ENCODE measurements around the gene COPS9.

DNA sequence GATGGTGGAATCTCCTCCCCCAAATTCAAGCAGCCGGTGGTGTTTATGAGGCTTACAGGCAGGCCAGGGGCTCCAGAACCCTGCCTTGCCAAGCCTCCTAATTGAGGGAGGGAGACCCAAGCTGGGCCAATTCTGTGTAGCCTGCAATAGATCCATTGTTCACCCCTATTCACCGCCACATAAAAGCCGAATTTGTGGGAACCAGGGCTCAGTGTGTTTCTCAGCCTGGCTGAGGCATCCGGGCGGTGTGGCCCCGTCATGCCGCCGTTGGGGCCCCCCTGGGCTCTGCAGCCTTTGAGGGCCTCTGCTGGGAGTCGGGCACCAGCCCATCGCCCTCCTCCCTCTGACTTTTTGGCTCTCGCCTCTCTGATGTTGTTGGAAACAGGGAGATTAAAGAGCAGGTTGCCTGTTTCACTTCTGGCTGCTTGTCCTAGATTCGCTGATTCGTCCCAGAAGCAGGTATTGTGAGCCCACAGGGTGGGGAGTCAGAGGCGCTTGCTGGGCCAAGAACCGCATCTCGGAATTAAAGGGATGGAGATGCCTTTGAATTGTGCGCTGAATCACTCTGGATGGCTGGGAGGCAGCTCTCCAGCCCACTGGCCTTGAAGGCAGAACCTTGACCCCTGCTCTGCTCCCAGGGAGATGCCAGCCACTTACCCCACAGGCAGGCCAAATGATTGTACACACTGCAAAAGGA, 19.1 kb upstream of the COPS9 start:
- TF ChIP-seq POLR2A (IDR thresholded peaks at IDR 0.05) = no peak
- TF ChIP-seq, protein P1, sequence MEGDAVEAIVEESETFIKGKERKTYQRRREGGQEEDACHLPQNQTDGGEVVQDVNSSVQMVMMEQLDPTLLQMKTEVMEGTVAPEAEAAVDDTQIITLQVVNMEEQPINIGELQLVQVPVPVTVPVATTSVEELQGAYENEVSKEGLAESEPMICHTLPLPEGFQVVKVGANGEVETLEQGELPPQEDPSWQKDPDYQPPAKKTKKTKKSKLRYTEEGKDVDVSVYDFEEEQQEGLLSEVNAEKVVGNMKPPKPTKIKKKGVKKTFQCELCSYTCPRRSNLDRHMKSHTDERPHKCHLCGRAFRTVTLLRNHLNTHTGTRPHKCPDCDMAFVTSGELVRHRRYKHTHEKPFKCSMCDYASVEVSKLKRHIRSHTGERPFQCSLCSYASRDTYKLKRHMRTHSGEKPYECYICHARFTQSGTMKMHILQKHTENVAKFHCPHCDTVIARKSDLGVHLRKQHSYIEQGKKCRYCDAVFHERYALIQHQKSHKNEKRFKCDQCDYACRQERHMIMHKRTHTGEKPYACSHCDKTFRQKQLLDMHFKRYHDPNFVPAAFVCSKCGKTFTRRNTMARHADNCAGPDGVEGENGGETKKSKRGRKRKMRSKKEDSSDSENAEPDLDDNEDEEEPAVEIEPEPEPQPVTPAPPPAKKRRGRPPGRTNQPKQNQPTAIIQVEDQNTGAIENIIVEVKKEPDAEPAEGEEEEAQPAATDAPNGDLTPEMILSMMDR (IDR thresholded peaks at IDR 0.05) = no peak
- TF ChIP-seq POLR2AphosphoS5 (IDR thresholded peaks at IDR 0.05) = no peak
